Thoracic aorta (tissue), 2 donors: Measurements from ENCODE around the gene ZBTB7A. TPM values are rescaled to one million over a fixed set of nuclear protein-coding genes. Genes with fewer than 3 reads are reported as not detected.
A peak's percentile ranks its signal among the peaks of the same experiment; 100 is the strongest.

Experiments
- ATAC-seq: fragments of 150-250 bp; one replicate; pipeline ENCODE4 v1.8.0; 2017; ENCODE audit warnings: low read depth; ENCODE audit not compliant: insufficient number of reproducible peaks, low FRiP score
- DNase-seq: peaks from one replicate; pipeline ENCODE4 v3.0.0-alpha.2; 2020; ENCODE audit warnings: low spot score
- H3K27ac ChIP-seq, 2 donors: fragments of 200-600 bp; sonication (generic); 1 replicate in 1 of 2; 2 replicates in 1 of 2; pipeline ENCODE4 v1.5.1; 2016; ENCODE audit warnings: mild to moderate bottlenecking in 2 of 2, moderate library complexity in 2 of 2
- H3K27me3 ChIP-seq: fragments of 200-600 bp; sonication (generic); replicated peaks from 2 replicates; pipeline ENCODE4 v1.6.0; 2016; ENCODE audit warnings: mild to moderate bottlenecking; ENCODE audit not compliant: insufficient read depth
- H3K36me3 ChIP-seq: fragments of 200-600 bp; sonication (generic); one replicate; pipeline ENCODE4 v1.5.1; 2016
- H3K4me1 ChIP-seq, 2 donors: fragments of 200-600 bp; sonication (generic); 1 replicate in 1 of 2; 2 replicates in 1 of 2; pipeline versions ENCODE4 v1.5.1 to v1.6.0; 2016; ENCODE audit warnings: low read depth in 2 of 2, mild to moderate bottlenecking in 1 of 2; ENCODE audit not compliant: control insufficient read depth in 1 of 2
- H3K4me3 ChIP-seq: fragments of 200-600 bp; sonication (generic); 2 replicates; pipeline ENCODE4 v1.5.1; 2016; ENCODE audit warnings: mild to moderate bottlenecking
- H3K9me3 ChIP-seq: fragments of 200-600 bp; sonication (generic); 2 replicates; pipeline ENCODE4 v1.5.1; 2016
- CTCF ChIP-seq: fragments of 200-600 bp; sonication (generic); IDR thresholded peaks from one replicate; pipeline ENCODE4 v1.5.1; 2019; ENCODE audit warnings: antibody characterized with exemption
- total RNA-seq, 2 donors: library from RNA; depleted of rRNA; stranded (reverse); fragments of >200 nt; gene quantifications; one replicate each; pipeline versions ENCODE4 v1.1.0 to v1.2.3, GENCODE V29; 2016

ZBTB7A gene
- total RNA-seq, 2 donors from 2014 or later: 85.1 to 91.9 TPM

GRCh38 chr19:4062419-4063368, 4.0 kb downstream of the ZBTB7A start:
- H3K36me3 ChIP-seq: no peaks in the 10 kb centered on the region
- no peaks in the 10 kb centered on the region for H3K9me3 ChIP-seq
- H3K4me1 ChIP-seq: peaks cover 53 to 63% of the 10 kb centered on the region in 2 donors
- no peak for DNase-seq
- peak overlapping the region; percentile 99 for H3K4me3 ChIP-seq
- peak overlapping the region; percentile 94 to 100 for H3K27ac ChIP-seq
- no peaks in the 10 kb centered on the region for H3K27me3 ChIP-seq
- no peak for ATAC-seq
- no peak for TF ChIP-seq CTCF

GRCh38 chr19:4061683-4062418, 4.8 kb downstream of the ZBTB7A start:
- peaks cover 53 to 67% of the 10 kb centered on the region in 2 donors for H3K4me1 ChIP-seq
- ATAC-seq (no peak), DNase-seq (no peak)
- no peak for TF ChIP-seq CTCF
- H3K4me3 ChIP-seq: peak overlapping the region; percentile 99
- no peaks in the 10 kb centered on the region for H3K36me3 ChIP-seq
- peak overlapping the region; percentile 94 to 100 for H3K27ac ChIP-seq
- no peaks in the 10 kb centered on the region for H3K9me3 ChIP-seq
- no peaks in the 10 kb centered on the region for H3K27me3 ChIP-seq

GRCh38 chr19:4061178-4061682, 5.5 kb downstream of the ZBTB7A start:
- Histone ChIP-seq H3K4me3 (peak overlapping the region; percentile 99), H3K27me3 (no peaks in the 10 kb centered on the region), H3K4me1 (peaks cover 53 to 67% of the 10 kb centered on the region in 2 donors), H3K27ac (peak overlapping the region; percentile 94 to 100), H3K36me3 (no peaks in the 10 kb centered on the region), H3K9me3 (no peaks in the 10 kb centered on the region)
- no peak for TF ChIP-seq CTCF
- DNase-seq (peak; percentile 46), ATAC-seq (no peak)

GRCh38 chr19:4060621-4061177, 6.0 kb downstream of the ZBTB7A start:
- Histone ChIP-seq H3K36me3 (no peaks in the 10 kb centered on the region), H3K4me1 (peaks cover 53 to 67% of the 10 kb centered on the region in 2 donors), H3K27ac (peak overlapping the region; percentile 94 to 100), H3K9me3 (no peaks in the 10 kb centered on the region), H3K27me3 (no peaks in the 10 kb centered on the region), H3K4me3 (peak overlapping the region; percentile 99)
- no peak for TF ChIP-seq CTCF
- DNase-seq (no peak), ATAC-seq (no peak)
